Measurements from ENCODE around the gene UXS1. TPM values are rescaled to one million over a fixed set of nuclear protein-coding genes. Genes with fewer than 3 reads are reported as not detected.
A peak's percentile ranks its signal among the peaks of the same experiment; 100 is the strongest.
"Not testable (repeated sequence)": the region's sequence is repeated elsewhere in the genome, so short reads cannot be mapped to it uniquely, and the experiment has no call there.

UXS1 gene
- total RNA-seq, 1 experiment from 2014 or later = 20.1 TPM

- in situ Hi-C loops (cut with HindIII; ENCODE audit: low sequenced_read_pairs) = no loop called here
- DNase-seq (ENCODE audit: low spot score) = no peak
These were observed 54.0 kb downstream of the UXS1 start for GRCh38 chr2:106140113-106140512.

DNA sequence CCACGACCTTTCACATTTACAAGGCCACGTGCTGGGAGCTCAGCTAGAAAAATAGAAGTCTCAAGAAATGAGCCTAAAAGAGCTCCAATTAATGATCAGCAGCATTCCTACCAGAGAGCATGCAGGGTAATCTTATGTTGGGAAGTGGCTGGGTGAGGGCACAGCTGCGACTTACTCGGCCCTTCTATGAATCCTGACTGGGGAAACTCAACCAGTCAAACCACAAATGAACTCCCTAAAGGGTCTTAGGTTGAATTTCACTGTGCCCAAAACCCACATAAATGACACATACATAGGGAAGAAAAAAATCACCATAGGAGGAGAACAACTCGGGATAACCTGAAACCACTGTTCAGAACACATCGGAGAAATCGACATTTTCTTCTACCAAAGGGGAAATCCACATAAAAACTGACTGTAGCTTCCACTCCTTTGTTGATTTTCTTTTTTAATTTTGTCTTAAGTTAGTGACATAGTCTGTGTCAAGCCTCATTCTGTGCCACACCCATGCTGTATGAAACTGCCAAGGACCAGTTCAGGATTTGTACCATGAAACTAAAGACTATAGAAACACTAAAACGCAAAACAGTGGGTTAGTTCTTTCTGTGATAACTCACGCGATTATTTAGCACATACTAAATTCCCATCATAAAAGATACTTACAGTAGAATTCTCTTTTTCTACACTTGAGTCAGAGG is 54.7 kb downstream of the UXS1 start:
- in situ Hi-C loops (cut with HindIII; ENCODE audit: low sequenced_read_pairs) = no loop called here
- no peak for DNase-seq (ENCODE audit: low spot score)

- in situ Hi-C loops (cut with HindIII; ENCODE audit: low sequenced_read_pairs) = no loop called here
- DNase-seq (ENCODE audit: low spot score) = no peak
These were observed 55.4 kb downstream of the UXS1 start for GRCh38 chr2:106138543-106139237.

DNA sequence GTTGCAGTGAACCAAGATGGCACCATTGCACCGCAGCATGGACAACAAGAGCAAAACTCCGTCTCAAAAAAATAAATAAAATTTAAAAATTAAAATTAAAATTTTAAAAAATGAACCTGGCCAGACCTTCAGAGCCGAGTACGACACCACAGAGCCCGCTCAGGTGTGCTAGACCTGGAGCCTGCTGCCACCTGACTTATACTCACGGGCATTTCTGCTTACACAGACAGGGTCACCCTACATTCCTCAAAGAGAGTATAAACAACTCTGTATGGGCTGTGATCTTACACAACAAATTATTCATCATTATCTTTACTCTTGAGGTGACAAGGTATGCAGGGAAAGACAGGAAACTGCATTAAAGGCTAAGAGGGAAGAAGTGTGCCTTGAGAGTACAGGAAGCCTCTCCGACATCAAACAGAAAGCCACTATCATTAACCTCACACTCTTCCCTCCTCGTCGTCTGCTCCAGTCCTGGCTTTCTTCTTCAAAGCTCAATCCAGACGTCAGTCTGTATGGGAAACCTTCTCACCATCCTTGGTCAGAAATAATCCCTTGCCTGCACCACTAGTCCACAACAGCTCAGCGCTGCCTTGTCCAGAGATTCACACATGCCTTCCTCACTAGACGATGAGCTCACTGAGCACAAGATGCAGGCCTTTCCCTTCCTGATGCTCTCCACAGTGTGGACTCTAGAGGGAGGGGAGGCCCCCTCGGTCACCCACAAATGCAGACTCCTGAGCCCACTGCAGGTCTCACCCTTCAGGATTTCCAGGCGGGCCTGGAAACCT is 56.2 kb downstream of the UXS1 start:
- no peak for DNase-seq (ENCODE audit: low spot score)
- in situ Hi-C loops (cut with HindIII; ENCODE audit: low sequenced_read_pairs) = no loop called here

DNA sequence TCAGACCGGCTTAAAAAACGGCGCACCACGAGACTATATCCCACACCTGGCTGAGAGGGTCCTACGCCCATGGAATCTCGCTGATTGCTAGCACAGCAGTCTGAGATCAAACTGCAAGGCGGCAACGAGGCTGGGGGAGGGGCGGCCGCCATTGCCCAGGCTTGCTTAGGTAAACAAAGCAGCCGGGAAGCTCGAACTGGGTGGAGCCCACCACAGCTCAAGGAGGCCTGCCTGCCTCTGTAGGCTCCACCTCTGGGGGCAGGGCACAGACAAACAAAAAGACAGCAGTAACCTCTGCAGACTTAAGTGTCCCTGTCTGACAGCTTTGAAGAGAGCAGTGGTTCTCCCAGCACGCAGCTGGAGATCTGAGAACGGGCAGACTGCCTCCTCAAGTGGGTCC is 62.9 kb downstream of the UXS1 start:
- DNase-seq (ENCODE audit: low spot score); in situ Hi-C loops (cut with HindIII; ENCODE audit: low sequenced_read_pairs): not testable (repeated sequence)

DNA sequence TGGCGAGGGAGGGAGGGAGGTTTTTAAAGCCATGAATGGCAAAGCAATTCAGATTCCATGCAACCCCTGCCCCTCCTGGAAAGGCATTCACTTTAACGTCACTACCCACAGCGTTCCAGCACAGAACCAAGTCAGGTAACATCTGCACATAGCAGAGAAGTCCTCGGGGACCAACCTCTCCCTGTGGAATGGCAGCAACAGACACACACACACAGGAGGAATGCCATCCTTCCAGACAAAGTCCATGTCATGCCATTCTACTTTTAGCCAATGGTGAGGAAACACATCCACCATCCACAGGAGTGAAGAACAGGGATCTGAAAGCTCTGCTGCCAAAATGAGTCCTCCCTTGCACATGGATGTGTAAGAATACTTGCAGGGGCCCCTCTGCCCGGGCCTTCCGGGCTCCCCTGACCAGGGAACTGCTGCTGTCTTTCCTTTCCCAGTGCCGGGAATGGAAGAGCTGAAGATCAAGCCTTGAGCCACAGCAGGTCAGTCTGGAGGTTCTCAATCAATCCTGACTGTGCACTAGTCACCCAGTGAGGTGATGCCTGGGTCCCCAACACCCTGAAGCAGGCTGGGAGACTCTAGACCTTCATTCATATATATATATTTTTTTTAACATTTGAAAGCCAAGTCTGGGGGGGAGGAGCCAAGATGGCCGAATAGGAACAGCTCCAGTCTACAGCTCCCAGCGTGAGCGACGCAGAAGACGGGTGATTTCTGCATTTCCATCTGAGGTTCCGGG is 63.7 kb downstream of the UXS1 start:
- in situ Hi-C loops (cut with HindIII; ENCODE audit: low sequenced_read_pairs) = no loop called here
- DNase-seq (ENCODE audit: low spot score) = no peak

DNA sequence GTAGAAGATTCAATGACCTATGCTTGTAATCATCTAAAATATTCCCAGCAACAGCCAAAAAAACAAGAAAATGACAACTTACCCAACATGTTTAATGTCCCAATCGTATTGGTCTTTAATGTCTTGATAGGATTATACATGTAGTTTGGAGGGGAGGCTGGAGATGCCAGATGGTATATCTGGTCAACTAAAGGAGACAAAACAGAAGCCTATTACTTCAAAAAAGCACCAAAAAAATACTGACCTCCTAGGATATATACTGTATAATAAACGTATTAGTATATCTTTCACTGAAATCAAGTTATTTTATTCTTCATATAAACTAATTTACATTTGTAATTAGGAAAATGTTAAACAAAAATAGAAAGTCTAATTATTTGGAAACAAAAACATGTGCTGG is 64.5 kb downstream of the UXS1 start:
- no peak for DNase-seq (ENCODE audit: low spot score)
- in situ Hi-C loops (cut with HindIII; ENCODE audit: low sequenced_read_pairs) = no loop called here

GRCh38 chr2:106129150-106129549 is 65.0 kb downstream of the UXS1 start:
- no peak for DNase-seq (ENCODE audit: low spot score)
- in situ Hi-C loops (cut with HindIII; ENCODE audit: low sequenced_read_pairs) = no loop called here

DNA sequence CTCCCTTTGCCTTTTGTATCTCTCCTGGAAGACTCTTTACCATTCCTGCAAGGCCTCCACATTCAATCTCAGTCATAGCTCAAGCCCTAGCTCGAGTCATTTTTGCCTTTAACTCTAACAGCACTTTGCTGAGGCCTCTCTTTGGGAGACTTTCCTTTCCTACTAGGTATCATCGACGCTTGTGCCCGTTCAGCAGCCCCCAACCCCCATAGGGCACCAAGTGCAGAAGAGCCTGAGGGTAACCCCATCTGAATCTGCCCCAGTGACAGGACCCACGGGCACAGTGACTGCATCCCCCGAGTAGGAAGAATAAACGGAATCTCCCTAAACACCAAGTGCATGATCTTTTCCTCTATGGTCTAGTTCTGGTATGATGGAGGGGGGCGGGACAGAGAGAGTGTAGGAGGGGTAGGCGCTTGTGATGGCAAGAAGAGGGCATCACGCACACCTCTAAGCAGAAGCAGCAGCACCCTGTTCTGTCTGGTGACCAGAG is 66.3 kb downstream of the UXS1 start:
- in situ Hi-C loops (cut with HindIII; ENCODE audit: low sequenced_read_pairs) = no loop called here
- no peak for DNase-seq (ENCODE audit: low spot score)

- no peak for DNase-seq (ENCODE audit: low spot score)
- in situ Hi-C loops (cut with HindIII; ENCODE audit: low sequenced_read_pairs) = no loop called here
These were observed 66.8 kb downstream of the UXS1 start for GRCh38 chr2:106127282-106127771.

GRCh38 chr2:106126705-106127281 is 67.3 kb downstream of the UXS1 start:
- in situ Hi-C loops (cut with HindIII; ENCODE audit: low sequenced_read_pairs) = no loop called here
- DNase-seq (ENCODE audit: low spot score) = no peak

DNA sequence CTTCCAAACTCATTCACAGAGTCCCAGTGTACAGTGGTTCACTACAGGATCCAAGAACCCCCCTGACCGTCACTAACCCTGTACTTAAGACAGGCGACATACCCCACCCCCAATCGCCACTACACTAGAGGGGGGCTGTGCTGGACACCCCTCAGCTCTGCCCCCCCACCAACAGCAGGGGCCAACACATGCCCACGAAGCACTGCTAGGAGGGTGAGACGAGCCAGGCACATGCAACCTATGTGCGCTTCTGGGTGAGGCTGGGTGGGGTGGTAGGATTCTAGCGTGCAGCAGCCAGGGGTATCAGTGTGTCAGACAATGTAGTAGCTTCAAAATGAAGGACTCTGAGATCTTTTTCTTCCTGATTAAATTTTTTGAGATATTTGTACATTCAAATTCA is 67.8 kb downstream of the UXS1 start:
- in situ Hi-C loops (cut with HindIII; ENCODE audit: low sequenced_read_pairs) = no loop called here

DNA sequence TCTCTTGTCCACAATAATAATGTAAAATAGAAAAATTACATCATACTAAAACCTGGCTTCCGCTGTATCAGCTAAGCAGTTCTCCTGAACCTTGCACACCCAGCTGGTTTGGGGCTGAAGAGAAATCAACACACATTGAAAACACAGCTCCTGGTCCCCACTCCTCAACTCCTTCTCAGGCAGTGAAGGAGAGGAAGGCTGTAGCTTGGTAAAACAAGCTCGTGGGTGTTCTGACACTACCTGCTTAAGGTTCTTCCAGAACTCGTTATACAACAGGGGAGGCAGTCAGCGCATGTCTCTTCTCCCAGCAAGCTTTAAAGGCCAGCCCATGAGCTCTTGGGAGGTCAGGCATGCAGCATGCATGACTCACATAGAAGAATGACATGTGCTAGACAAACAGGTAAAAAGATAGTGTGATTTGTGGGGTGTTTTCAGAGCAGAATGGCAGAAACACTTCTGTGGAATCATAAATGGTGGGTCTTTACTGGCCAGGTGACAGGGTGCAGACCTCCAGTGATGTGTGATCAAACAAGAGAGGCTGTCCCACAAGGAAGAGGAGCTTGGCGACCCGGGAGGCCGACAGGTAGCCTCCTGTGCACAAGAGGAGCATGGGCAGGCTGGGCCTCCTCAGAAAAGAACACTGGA is 69.1 kb downstream of the UXS1 start:
- in situ Hi-C loops (cut with HindIII; ENCODE audit: low sequenced_read_pairs) = no loop called here

More for the DNA sequence above, 67.8 kb downstream of the UXS1 start:
- no peak for DNase-seq (ENCODE audit: low spot score)

GRCh38 chr2:106124106-106124756 is 69.9 kb downstream of the UXS1 start:
- in situ Hi-C loops (cut with HindIII; ENCODE audit: low sequenced_read_pairs) = no loop called here
- DNase-seq (ENCODE audit: low spot score) = peak; percentile 92

More for the DNA sequence above, 69.1 kb downstream of the UXS1 start:
- DNase-seq (ENCODE audit: low spot score) = peak; percentile 29

DNA sequence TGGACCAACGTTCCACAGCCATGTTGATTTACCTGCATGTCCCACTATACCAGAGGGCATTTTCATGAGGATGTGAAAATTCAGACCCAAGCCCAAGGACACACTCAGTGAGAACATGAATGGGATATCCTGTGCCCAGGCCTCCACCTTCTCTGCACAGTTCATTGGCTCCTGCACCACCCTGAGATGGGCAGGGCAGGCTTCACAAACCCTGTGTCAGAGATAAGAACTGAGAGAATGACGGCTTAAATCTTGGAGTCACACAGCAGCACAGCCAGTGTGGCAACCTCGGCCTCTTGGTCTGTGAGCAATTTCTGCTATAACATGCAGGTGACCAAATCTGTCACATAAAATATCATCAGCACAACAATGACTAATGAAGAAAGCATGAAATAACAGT is 71.9 kb downstream of the UXS1 start:
- DNase-seq (ENCODE audit: low spot score) = no peak
- in situ Hi-C loops (cut with HindIII; ENCODE audit: low sequenced_read_pairs) = no loop called here

DNA sequence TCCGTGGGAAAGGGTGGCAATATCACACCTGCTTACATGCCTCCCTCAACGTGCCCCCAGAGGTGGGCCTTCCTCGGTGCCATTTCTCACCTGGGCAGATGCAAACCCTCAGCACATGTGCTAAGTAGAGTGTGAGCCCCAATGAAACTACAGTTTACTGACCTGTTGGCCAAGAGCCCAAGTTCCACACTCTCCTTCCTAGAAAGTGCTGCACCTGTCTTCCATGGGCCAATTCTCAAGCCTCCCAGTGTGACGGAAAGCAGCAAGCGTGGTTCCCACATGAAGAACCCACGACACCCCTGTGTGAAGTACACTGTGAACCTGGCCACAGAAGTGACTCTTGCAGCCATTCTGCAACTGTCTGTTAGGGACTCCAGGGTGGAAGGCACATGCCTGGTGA is 73.7 kb downstream of the UXS1 start:
- no peak for DNase-seq (ENCODE audit: low spot score)
- in situ Hi-C loops (cut with HindIII; ENCODE audit: low sequenced_read_pairs) = no loop called here

- in situ Hi-C loops (cut with HindIII; ENCODE audit: low sequenced_read_pairs) = no loop called here
These were observed 75.0 kb downstream of the UXS1 start for GRCh38 chr2:106119074-106119473.

More at GRCh38 chr2:106119074-106119473, 75.0 kb downstream of the UXS1 start:
- DNase-seq (ENCODE audit: low spot score) = no peak
